ENCODE data around the gene TSPAN18.

DNA sequence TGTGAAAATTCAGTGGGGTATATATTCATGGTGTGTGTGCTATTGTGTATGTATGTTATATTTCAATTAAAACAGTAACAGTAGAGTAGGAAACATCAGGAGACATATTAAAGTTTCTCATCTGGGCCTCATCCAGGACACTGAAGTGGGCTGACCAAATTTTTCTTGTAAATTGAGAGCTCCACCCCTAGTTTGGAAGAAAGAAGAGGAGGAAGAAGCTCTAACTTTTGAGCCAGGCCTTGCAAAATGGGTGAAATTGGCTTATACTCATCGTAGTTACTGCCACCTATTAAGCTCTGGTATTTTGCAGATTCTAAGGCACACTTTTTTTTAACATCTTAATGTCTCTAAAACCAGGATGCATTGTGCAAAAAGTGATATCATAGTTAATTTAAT is 33.7 kb downstream of the TSPAN18 start:
- TF ChIP-seq, protein P1, sequence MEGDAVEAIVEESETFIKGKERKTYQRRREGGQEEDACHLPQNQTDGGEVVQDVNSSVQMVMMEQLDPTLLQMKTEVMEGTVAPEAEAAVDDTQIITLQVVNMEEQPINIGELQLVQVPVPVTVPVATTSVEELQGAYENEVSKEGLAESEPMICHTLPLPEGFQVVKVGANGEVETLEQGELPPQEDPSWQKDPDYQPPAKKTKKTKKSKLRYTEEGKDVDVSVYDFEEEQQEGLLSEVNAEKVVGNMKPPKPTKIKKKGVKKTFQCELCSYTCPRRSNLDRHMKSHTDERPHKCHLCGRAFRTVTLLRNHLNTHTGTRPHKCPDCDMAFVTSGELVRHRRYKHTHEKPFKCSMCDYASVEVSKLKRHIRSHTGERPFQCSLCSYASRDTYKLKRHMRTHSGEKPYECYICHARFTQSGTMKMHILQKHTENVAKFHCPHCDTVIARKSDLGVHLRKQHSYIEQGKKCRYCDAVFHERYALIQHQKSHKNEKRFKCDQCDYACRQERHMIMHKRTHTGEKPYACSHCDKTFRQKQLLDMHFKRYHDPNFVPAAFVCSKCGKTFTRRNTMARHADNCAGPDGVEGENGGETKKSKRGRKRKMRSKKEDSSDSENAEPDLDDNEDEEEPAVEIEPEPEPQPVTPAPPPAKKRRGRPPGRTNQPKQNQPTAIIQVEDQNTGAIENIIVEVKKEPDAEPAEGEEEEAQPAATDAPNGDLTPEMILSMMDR (IDR thresholded peaks at IDR 0.05): no peak
- TF ChIP-seq POLR2A (IDR thresholded peaks at IDR 0.05; ENCODE audit: low read depth) (no peak), POLR2AphosphoS5 (IDR thresholded peaks at IDR 0.05) (no peak)
